T47D (cell line): ENCODE measurements around the gene HES5.

ENCODE experiments used
- DNase-seq, 2 experiments: peaks; one replicate each; pipeline versions ENCODE4 v3.0.0 to v3.0.0-alpha.2; 2011 to 2012; ENCODE audit warnings: low read depth in 1 of 2, low spot score in 1 of 2
- JUND ChIP-seq: IDR thresholded peaks from 2 replicates; pipeline ENCODE4 v1.6.1; 2012; ENCODE audit warnings: low read depth
- in situ Hi-C: cut with HindIII; loops from 2 replicates; pipeline ENCODE4 v1.10.0; 2016; ENCODE audit warnings: low sequenced_read_pairs, low pct_unique_long_range_greater_than_20kb

The HES5 gene

GRCh38 chr1:2539312-2539907 is 9.3 kb upstream of the HES5 start:
- no peak for TF ChIP-seq JUND
- in situ Hi-C loops = no loop called here
- no peak for DNase-seq

DNA sequence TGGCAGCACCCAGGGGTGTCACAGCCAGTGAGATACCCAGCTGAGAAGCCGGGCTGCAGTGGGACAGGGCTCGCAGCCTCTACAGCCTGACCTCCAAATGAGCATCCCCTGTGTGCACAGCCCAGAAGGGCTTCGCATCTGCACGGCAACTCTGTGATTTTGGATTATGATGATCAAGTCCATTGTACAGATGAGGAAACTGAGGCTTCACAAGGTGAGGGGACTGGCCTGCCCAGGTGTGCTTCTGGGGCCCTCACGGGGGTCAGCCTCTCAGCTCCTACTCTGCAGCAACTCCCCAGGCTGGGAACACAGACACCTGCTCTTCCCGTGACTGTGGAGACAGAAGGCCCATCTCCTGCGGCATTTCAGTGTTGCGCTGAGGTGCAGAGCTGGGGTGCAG is 8.8 kb upstream of the HES5 start:
- DNase-seq = no peak
- in situ Hi-C loops = no loop called here
- TF ChIP-seq JUND = no peak

- DNase-seq = no peak
- in situ Hi-C loops = no loop called here
- no peak for TF ChIP-seq JUND
Observed at GRCh38 chr1:2538376-2538775, 8.3 kb upstream of the HES5 start.

GRCh38 chr1:2537784-2538115 is 7.7 kb upstream of the HES5 start:
- no peak for DNase-seq
- TF ChIP-seq JUND = no peak
- in situ Hi-C loops = no loop called here

DNA sequence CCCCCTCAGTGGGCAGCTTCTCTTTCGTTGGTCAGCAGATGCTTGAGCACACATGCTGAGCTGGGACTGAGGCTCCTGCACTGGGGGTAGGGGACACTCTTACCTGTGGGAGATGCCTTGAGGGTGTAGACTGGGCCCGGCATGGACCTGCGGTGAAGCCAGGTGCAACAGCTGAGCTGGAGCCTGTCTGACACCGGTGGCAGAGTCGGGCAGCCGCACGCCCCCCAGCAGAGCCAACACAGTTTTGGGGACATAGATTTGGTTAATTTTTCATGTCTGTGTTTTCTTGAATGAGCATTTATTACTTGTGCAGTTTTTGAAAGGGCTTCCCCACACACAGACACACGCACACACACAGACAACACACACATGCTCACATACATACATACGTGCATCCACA is 5.9 kb upstream of the HES5 start:
- TF ChIP-seq JUND = no peak
- in situ Hi-C loops = no loop called here
- DNase-seq = no peak

DNA sequence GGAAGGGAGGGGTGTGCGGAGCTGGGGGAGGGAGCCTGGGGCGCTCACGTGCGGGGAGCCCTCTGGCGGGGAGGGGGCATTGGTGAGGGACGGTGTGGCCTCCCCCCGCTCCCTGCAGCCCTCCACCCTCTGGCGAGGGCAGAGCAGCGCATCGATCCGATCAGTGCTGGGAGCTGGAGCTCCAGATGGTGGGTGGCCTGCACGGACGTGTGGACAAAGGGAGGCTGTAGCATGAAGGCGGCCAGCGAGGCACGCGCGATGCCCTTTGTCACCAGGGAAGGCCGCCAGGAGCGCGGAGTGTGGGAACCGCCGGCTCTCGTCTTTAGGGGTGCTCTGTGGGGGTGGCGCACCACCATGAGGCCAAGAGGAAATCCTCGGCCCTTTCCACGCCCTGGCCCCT is 5.4 kb upstream of the HES5 start:
- no peak for DNase-seq
- in situ Hi-C loops = no loop called here
- TF ChIP-seq JUND = no peak

DNA sequence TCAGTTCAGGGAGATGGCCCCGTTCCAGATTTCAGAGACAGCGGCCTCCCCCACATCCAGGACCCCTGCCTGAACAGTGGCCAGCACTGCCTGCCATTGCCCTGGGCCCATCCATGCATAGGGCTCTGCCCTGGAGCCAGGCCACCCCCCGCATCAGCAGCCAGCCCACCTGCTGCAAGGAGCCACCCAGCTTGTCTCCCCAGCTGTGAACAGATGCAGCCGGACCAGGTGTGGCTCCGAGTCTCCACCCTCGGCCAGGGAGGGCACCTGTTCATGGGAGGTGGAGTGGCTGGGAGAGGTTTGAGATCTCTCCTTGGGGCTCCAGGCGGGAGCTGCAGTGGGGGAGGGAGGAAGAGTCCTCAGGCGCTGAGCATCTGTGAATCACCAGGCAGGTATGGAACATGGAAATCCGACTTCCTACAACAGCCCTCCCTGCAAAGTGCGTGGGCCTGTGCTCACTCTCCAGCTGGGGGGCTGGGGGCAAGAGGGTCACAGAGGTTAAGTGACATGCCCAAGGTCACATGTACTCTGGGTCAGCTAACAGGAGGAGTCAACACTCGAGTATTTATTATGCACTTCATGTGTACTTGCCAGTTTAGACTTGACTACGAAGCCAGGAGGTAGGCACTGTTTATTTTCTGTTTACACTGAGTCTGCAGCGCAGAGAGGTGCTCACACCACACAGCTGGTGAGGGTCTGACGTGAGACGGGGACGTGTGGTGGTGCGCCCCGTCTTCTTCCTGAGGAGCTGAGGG is 4.8 kb upstream of the HES5 start:
- no peak for TF ChIP-seq JUND
- DNase-seq = peak in 1 of 2 experiments; percentile 42
- in situ Hi-C loops = no loop called here

DNA sequence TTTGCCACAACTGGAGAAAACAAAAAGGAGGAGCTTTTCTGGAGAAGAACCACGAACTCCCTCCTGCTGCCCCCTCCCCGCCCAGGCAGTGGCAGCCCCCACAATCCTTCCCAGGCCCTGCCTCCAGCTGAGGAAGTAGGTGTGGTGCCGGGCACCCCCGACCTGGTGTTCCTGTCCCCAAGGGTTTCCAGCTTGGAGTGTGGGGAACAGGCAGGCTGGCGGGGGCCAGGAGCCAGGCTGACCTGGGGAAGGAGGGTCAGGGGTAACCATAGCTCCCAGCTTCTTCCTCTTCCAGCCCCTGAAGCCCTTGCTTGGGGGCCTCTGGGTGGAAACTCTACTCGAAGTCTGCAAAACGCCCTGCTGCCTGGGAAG is 4.2 kb upstream of the HES5 start:
- in situ Hi-C loops = no loop called here
- TF ChIP-seq JUND = no peak
- no peak for DNase-seq

GRCh38 chr1:2533365-2533764 is 3.3 kb upstream of the HES5 start:
- in situ Hi-C loops = no loop called here
- no peak for TF ChIP-seq JUND
- no peak for DNase-seq

DNA sequence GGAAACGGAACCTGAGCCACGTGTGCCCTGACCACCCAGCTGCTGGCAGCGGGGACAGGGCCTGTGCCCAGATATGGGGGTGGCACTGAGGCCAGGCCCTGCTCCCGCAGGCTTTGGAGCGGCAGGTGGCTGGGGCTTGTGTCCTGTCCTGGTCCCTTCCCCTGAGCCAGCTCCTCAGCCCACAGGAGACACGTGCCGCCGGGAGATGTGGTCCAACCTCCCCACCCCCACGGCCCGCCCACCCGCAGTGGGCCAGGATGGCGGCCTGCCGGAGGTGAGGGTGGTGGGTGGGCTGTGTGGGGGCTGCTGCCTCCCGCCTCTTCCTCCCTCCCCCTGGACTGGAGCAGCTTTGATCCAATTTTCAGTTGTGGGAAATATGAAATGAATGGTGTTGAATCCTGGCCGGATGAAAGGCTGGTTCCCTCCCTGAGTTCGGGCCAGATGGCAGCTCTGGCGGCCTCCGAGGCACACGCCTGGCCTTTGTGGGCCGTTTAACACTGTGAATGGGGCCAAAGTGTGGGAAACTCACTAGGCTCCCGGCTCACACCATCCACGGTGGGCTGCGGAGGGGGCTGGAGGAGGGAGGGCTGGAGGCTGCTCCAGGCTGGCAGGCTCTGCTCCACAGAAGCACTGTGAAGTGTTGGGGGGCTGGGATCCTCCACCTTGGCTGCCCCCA is 2.6 kb upstream of the HES5 start:
- TF ChIP-seq JUND = no peak
- in situ Hi-C loops = no loop called here

GRCh38 chr1:2530513-2531361 is 674 bp upstream of the HES5 start:
- in situ Hi-C loops = no loop called here
- peak; percentile 83 to 89 for DNase-seq
- TF ChIP-seq JUND = no peak

More for the DNA sequence above, 2.6 kb upstream of the HES5 start:
- DNase-seq = no peak

- no peak for DNase-seq
- TF ChIP-seq JUND = no peak
- in situ Hi-C loops = no loop called here
Observed at GRCh38 chr1:2528966-2529783, 888 bp downstream of the HES5 start.
